ENCODE measurements around the gene A3GALT2. TPM values are rescaled to one million over a fixed set of nuclear protein-coding genes. Genes with fewer than 3 reads are reported as not detected.

A3GALT2 gene
- total RNA-seq, 2 experiments from 2014 or later = not detected

- Histone ChIP-seq H3K4me3 (ENCODE audit: low read depth, low read length, poor library complexity, severe bottlenecking) (no peak overlapping the region), H3K36me3 (ENCODE audit: insufficient read depth, low read length) (no peaks in the 10 kb centered on the region; the same call in 1 of the 2 replicates), H3K9me3 (ENCODE audit: low read length) (no peaks in the 10 kb centered on the region), H4K20me1 (ENCODE audit: insufficient read depth, low read length) (no peaks in the 10 kb centered on the region), H3K27ac (ENCODE audit: low read depth, low read length, poor library complexity, severe bottlenecking) (no peak overlapping the region), H2AFZ (ENCODE audit: low read length) (no peak overlapping the region), H3K4me2 (ENCODE audit: low read length) (no peak overlapping the region), H3K9me2 (ENCODE audit: insufficient read depth, low read length) (no peaks in the 10 kb centered on the region), H3K79me2 (ENCODE audit: insufficient read depth, low read depth, low read length) (no peaks in the 10 kb centered on the region), H3K4me1 (ENCODE audit: insufficient read depth, low read length, poor library complexity, severe bottlenecking) (no peaks in the 10 kb centered on the region)
- BruUV-seq (replicated peaks) = no TSS peak
- POLR2A ChIA-PET = no interaction called here
- TF ChIP-seq EZH2phosphoT487 (IDR thresholded peaks at IDR 0.05; ENCODE audit: borderline replicate concordance, low read depth, low read length) = no peak
- TF ChIP-seq, protein P1, sequence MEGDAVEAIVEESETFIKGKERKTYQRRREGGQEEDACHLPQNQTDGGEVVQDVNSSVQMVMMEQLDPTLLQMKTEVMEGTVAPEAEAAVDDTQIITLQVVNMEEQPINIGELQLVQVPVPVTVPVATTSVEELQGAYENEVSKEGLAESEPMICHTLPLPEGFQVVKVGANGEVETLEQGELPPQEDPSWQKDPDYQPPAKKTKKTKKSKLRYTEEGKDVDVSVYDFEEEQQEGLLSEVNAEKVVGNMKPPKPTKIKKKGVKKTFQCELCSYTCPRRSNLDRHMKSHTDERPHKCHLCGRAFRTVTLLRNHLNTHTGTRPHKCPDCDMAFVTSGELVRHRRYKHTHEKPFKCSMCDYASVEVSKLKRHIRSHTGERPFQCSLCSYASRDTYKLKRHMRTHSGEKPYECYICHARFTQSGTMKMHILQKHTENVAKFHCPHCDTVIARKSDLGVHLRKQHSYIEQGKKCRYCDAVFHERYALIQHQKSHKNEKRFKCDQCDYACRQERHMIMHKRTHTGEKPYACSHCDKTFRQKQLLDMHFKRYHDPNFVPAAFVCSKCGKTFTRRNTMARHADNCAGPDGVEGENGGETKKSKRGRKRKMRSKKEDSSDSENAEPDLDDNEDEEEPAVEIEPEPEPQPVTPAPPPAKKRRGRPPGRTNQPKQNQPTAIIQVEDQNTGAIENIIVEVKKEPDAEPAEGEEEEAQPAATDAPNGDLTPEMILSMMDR (conservative IDR thresholded peaks at IDR 0.05; ENCODE audit: low read length) = no peak
- intact Hi-C loops (cut with micrococcal nuclease; ENCODE audit: unreplicated experiment) = loop anchor here (10.0 kb wide), 1 partner anchor 325 kb away; no protein-coding TSS in a partner anchor
- CTCF ChIA-PET (ENCODE audit: unreplicated experiment) = no interaction called here
- no peak for DNase-seq (ENCODE audit: low spot score)
Measured at GRCh38 chr1:33289858-33290154, 31.1 kb downstream of the A3GALT2 start.

- POLR2A ChIA-PET = no interaction called here
- intact Hi-C loops (cut with micrococcal nuclease; ENCODE audit: unreplicated experiment) = no loop called here
- Histone ChIP-seq H3K9me3 (ENCODE audit: low read length) (no peaks in the 10 kb centered on the region), H3K4me1 (ENCODE audit: insufficient read depth, low read length, poor library complexity, severe bottlenecking) (no peaks in the 10 kb centered on the region), H3K9me2 (ENCODE audit: insufficient read depth, low read length) (no peaks in the 10 kb centered on the region), H3K79me2 (ENCODE audit: insufficient read depth, low read depth, low read length) (no peaks in the 10 kb centered on the region), H3K27ac (ENCODE audit: low read depth, low read length, poor library complexity, severe bottlenecking) (no peak overlapping the region), H2AFZ (ENCODE audit: low read length) (no peak overlapping the region), H3K4me2 (ENCODE audit: low read length) (no peak overlapping the region), H4K20me1 (ENCODE audit: insufficient read depth, low read length) (no peaks in the 10 kb centered on the region), H3K4me3 (ENCODE audit: low read depth, low read length, poor library complexity, severe bottlenecking) (no peak overlapping the region), H3K36me3 (ENCODE audit: insufficient read depth, low read length) (no peaks in the 10 kb centered on the region; the same call in 1 of the 2 replicates)
- TF ChIP-seq, protein P1 (conservative IDR thresholded peaks at IDR 0.05; ENCODE audit: low read length) = no peak
- TF ChIP-seq EZH2phosphoT487 (IDR thresholded peaks at IDR 0.05; ENCODE audit: borderline replicate concordance, low read depth, low read length) = no peak
- no TSS peak for BruUV-seq (replicated peaks)
- no peak for DNase-seq (ENCODE audit: low spot score)
- CTCF ChIA-PET (ENCODE audit: unreplicated experiment) = no interaction called here
Measured at GRCh38 chr1:33288976-33289857, 31.7 kb downstream of the A3GALT2 start.

GRCh38 chr1:33287317-33287716, 33.6 kb downstream of the A3GALT2 start:
- H3K4me3 ChIP-seq (ENCODE audit: low read depth, low read length, poor library complexity, severe bottlenecking) = no peak overlapping the region
- no peak overlapping the region for H2AFZ ChIP-seq (ENCODE audit: low read length)
- TF ChIP-seq EZH2phosphoT487 (IDR thresholded peaks at IDR 0.05; ENCODE audit: borderline replicate concordance, low read depth, low read length) = no peak
- TF ChIP-seq, protein P1 (conservative IDR thresholded peaks at IDR 0.05; ENCODE audit: low read length) = no peak
- H3K4me1 ChIP-seq (ENCODE audit: insufficient read depth, low read length, poor library complexity, severe bottlenecking) = no peaks in the 10 kb centered on the region
- H3K9me2 ChIP-seq (ENCODE audit: insufficient read depth, low read length) = no peaks in the 10 kb centered on the region
- no peak for DNase-seq (ENCODE audit: low spot score)
- CTCF ChIA-PET (ENCODE audit: unreplicated experiment) = no interaction called here
- H3K79me2 ChIP-seq (ENCODE audit: insufficient read depth, low read depth, low read length) = no peaks in the 10 kb centered on the region
- no peak overlapping the region for H3K27ac ChIP-seq (ENCODE audit: low read depth, low read length, poor library complexity, severe bottlenecking)
- H3K9me3 ChIP-seq (ENCODE audit: low read length) = no peaks in the 10 kb centered on the region
- no peak overlapping the region for H3K4me2 ChIP-seq (ENCODE audit: low read length)
- no TSS peak for BruUV-seq (replicated peaks)
- no peaks in the 10 kb centered on the region; the same call in 1 of the 2 replicates for H3K36me3 ChIP-seq (ENCODE audit: insufficient read depth, low read length)
- no peaks in the 10 kb centered on the region for H4K20me1 ChIP-seq (ENCODE audit: insufficient read depth, low read length)
- POLR2A ChIA-PET = no interaction called here
- intact Hi-C loops (cut with micrococcal nuclease; ENCODE audit: unreplicated experiment) = no loop called here
